ENCODE measurements around the gene KIF26B.
"Not testable (repeated sequence)": the region's sequence is repeated elsewhere in the genome, so short reads cannot be mapped to it uniquely, and the experiment has no call there.

Gene KIF26B

DNA sequence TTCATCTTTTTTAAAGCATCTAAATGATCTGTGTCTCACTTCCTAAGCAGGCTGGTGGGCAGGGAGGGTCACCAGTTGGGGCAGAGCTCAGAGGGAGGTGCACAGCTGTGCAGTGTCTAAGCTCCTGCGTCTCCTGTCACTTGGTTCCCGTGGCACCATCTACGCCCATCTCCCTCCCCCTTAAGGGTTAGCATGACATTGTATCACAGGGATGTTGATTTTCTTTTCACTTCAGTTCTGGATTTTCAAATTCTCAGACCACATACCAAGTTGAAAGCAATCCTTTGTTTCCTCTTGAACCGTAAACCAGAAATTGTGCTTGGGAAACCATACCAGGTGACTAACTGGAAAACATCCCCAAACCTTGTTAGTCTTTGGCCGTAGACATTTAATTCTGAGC is 187.0 kb downstream of the KIF26B start:
- H3K4me3 ChIP-seq (ENCODE audit: control insufficient read depth, low read depth, low read length): no peak overlapping the region
- DNase-seq (ENCODE audit: low read depth): no peak
- TF ChIP-seq, protein P1, sequence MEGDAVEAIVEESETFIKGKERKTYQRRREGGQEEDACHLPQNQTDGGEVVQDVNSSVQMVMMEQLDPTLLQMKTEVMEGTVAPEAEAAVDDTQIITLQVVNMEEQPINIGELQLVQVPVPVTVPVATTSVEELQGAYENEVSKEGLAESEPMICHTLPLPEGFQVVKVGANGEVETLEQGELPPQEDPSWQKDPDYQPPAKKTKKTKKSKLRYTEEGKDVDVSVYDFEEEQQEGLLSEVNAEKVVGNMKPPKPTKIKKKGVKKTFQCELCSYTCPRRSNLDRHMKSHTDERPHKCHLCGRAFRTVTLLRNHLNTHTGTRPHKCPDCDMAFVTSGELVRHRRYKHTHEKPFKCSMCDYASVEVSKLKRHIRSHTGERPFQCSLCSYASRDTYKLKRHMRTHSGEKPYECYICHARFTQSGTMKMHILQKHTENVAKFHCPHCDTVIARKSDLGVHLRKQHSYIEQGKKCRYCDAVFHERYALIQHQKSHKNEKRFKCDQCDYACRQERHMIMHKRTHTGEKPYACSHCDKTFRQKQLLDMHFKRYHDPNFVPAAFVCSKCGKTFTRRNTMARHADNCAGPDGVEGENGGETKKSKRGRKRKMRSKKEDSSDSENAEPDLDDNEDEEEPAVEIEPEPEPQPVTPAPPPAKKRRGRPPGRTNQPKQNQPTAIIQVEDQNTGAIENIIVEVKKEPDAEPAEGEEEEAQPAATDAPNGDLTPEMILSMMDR (IDR thresholded peaks at IDR 0.05; ENCODE audit: control insufficient read depth, insufficient read depth, low read depth, low read length, missing control alignments): no peak

GRCh38 chr1:245345191-245345884 is 190.6 kb downstream of the KIF26B start:
- no peak for DNase-seq (ENCODE audit: low read depth)
- TF ChIP-seq, protein P1 (IDR thresholded peaks at IDR 0.05; ENCODE audit: control insufficient read depth, insufficient read depth, low read depth, low read length, missing control alignments): no peak
- no peak overlapping the region for H3K4me3 ChIP-seq (ENCODE audit: control insufficient read depth, low read depth, low read length)

DNA sequence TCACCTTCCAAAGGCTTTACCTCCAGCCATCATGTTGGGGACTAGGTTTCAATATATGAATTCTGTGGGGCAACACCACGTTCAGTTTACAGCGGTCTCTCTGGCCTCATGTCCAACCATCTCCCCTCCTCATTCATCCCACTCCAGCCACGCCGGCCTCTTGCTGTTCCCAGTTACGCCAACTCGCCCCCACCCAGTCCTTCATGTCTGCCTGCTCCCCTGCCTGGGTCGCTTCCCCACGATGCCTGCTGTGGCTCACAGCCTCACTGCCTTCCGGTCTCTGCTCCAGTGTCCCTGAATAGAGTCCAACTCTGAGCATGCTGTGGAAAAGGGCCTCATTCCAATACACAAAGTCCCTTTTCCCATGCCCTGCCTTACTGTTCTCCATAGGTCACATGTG is 193.8 kb downstream of the KIF26B start:
- no peak overlapping the region for H3K4me3 ChIP-seq (ENCODE audit: control insufficient read depth, low read depth, low read length)
- TF ChIP-seq, protein P1 (IDR thresholded peaks at IDR 0.05; ENCODE audit: control insufficient read depth, insufficient read depth, low read depth, low read length, missing control alignments): no peak
- DNase-seq (ENCODE audit: low read depth): no peak

DNA sequence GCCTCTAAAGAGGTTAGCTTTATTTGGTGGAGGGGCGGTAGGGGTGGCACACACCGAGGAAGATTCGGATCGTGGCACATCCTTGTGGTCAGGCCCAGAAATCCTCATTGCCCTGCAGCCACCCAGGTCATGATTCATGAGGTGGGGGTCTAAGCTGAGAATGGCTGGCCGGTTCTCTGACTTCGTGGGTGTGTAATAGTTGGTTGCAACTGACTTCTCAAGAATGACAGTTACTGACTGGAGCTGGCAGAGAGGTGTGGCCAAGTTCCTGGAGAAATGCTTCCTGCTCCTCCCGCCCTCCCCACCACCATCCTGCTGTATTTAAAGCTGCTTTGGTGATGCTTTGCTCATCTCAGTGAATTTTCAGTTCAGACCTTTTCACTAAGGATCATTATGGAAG is 198.6 kb downstream of the KIF26B start:
- H3K4me3 ChIP-seq (ENCODE audit: control insufficient read depth, low read depth, low read length): no peak overlapping the region
- TF ChIP-seq, protein P1 (IDR thresholded peaks at IDR 0.05; ENCODE audit: control insufficient read depth, insufficient read depth, low read depth, low read length, missing control alignments): no peak
- no peak for DNase-seq (ENCODE audit: low read depth)

GRCh38 chr1:245353915-245354775 is 199.4 kb downstream of the KIF26B start:
- TF ChIP-seq, protein P1 (IDR thresholded peaks at IDR 0.05; ENCODE audit: control insufficient read depth, insufficient read depth, low read depth, low read length, missing control alignments): no peak

GRCh38 chr1:245355851-245356630 is 201.3 kb downstream of the KIF26B start:
- DNase-seq (ENCODE audit: low read depth); H3K4me3 ChIP-seq (ENCODE audit: control insufficient read depth, low read depth, low read length): not testable (repeated sequence)

More at GRCh38 chr1:245353915-245354775, 199.4 kb downstream of the KIF26B start:
- no peak for DNase-seq (ENCODE audit: low read depth)
- H3K4me3 ChIP-seq (ENCODE audit: control insufficient read depth, low read depth, low read length): no peak overlapping the region

Data from AG09309 (cell line).